NB4 (cell line): ENCODE data around the gene PCP4.

ENCODE experiments used
- CTCF ChIP-seq: IDR thresholded peaks from one replicate; pipeline ENCODE4 v1.5.1; 2012; ENCODE audit warnings: low read depth, low read length
- MAX ChIP-seq: IDR thresholded peaks from 2 replicates; pipeline ENCODE4 v1.6.1; 2011; ENCODE audit warnings: low read depth, low read length
- POLR2A ChIP-seq: IDR thresholded peaks from 2 replicates; pipeline ENCODE4 v1.6.1; 2011; ENCODE audit warnings: mild to moderate bottlenecking; ENCODE audit not compliant: insufficient read length; ENCODE audit errors: extremely low read depth

GRCh38 chr21:39900491-39900890 lies 33.3 kb downstream of the PCP4 start:
- TF ChIP-seq CTCF, result no peak
- TF ChIP-seq MAX, result no peak
- no peak for TF ChIP-seq POLR2A
